HepG2 (cell line): ENCODE measurements around the gene CDK8. TPM values are rescaled to one million over a fixed set of nuclear protein-coding genes. Genes with fewer than 3 reads are reported as not detected.

ENCODE experiments used
- FOXP1 ChIP-seq, 2 experiments: fragments of 450-650 bp in 1 of 2; IDR thresholded peaks; 2 replicates each; pipeline ENCODE4 v1.6.1; 2017 to 2018; ENCODE audit warnings: antibody characterized with exemption in 1 of 2
- HOXA3 ChIP-seq: sonication (generic); formaldehyde crosslinking; IDR thresholded peaks from 2 replicates; pipeline ENCODE4 v1.5.0; 2020; ENCODE audit warnings: missing genetic modification reagents
- KDM4B ChIP-seq: sonication (generic); formaldehyde crosslinking; IDR thresholded peaks from 2 replicates; pipeline ENCODE4 v1.4.0; 2020; ENCODE audit warnings: missing genetic modification reagents
- MXD1 ChIP-seq: sonication (generic); formaldehyde crosslinking; IDR thresholded peaks from 2 replicates; pipeline ENCODE4 v1.4.0; 2020; ENCODE audit warnings: mild to moderate bottlenecking, missing genetic modification reagents
- NFE2 ChIP-seq: sonication (generic); formaldehyde crosslinking; IDR thresholded peaks from 2 replicates; pipeline ENCODE4 v1.4.0; 2020; ENCODE audit warnings: missing genetic modification reagents
- NFRKB ChIP-seq: fragments of 450-650 bp; IDR thresholded peaks from 2 replicates; pipeline ENCODE4 v1.6.1; 2017
- NR0B2 ChIP-seq: sonication (generic); formaldehyde crosslinking; IDR thresholded peaks from 2 replicates; pipeline ENCODE4 v1.4.0; 2020; ENCODE audit warnings: mild to moderate bottlenecking, missing genetic modification reagents
- RARA ChIP-seq: IDR thresholded peaks from 2 replicates; pipeline ENCODE4 v1.6.1; 2016; ENCODE audit warnings: missing genetic modification reagents, missing compliant biosample characterization
- TARDBP ChIP-seq: sonication (generic); formaldehyde crosslinking; IDR thresholded peaks from 2 replicates; pipeline ENCODE4 v1.8.0; 2022; ENCODE audit warnings: mild to moderate bottlenecking, missing genetic modification reagents
- TIGD3 ChIP-seq: sonication (generic); formaldehyde crosslinking; IDR thresholded peaks from 2 replicates; pipeline ENCODE4 v1.5.1; 2020; ENCODE audit warnings: mild to moderate bottlenecking, missing genetic modification reagents, borderline replicate concordance
- WIZ ChIP-seq: sonication (generic); formaldehyde crosslinking; IDR thresholded peaks from 2 replicates; pipeline ENCODE4 v1.5.1; 2020; ENCODE audit warnings: mild to moderate bottlenecking, missing genetic modification reagents
- XBP1 ChIP-seq: sonication (generic); formaldehyde crosslinking; IDR thresholded peaks from 2 replicates; pipeline ENCODE4 v1.5.0; 2020; ENCODE audit warnings: missing genetic modification reagents
- ZBTB39 ChIP-seq: sonication (generic); formaldehyde crosslinking; IDR thresholded peaks from 2 replicates; pipeline ENCODE4 v1.5.0; 2020; ENCODE audit warnings: missing genetic modification reagents
- ZFP36L2 ChIP-seq: sonication (generic); formaldehyde crosslinking; IDR thresholded peaks from 2 replicates; pipeline ENCODE4 v1.4.0; 2020; ENCODE audit warnings: missing genetic modification reagents
- ZHX1 ChIP-seq: sonication (generic); formaldehyde crosslinking; IDR thresholded peaks from 2 replicates; pipeline ENCODE4 v1.8.1; 2022; ENCODE audit warnings: low read depth, mild to moderate bottlenecking, missing genetic modification reagents
- ZNF101 ChIP-seq: sonication (generic); formaldehyde crosslinking; IDR thresholded peaks from 2 replicates; pipeline ENCODE4 v1.4.0; 2020; ENCODE audit warnings: mild to moderate bottlenecking, low read depth, missing genetic modification reagents, borderline replicate concordance
- ZNF251 ChIP-seq: sonication (generic); formaldehyde crosslinking; IDR thresholded peaks from 2 replicates; pipeline ENCODE4 v1.9.0; 2021; ENCODE audit warnings: mild to moderate bottlenecking, missing genetic modification reagents
- ZNF264 ChIP-seq: sonication (generic); formaldehyde crosslinking; IDR thresholded peaks from 2 replicates; pipeline ENCODE4 v1.4.0; 2020; ENCODE audit warnings: missing genetic modification reagents
- ZNF350 ChIP-seq: sonication (generic); formaldehyde crosslinking; IDR thresholded peaks from 2 replicates; pipeline ENCODE4 v1.4.0; 2020; ENCODE audit warnings: mild to moderate bottlenecking, low read depth, missing genetic modification reagents, borderline replicate concordance
- ZNF543 ChIP-seq: sonication (generic); formaldehyde crosslinking; IDR thresholded peaks from 2 replicates; pipeline ENCODE4 v1.4.0; 2020; ENCODE audit warnings: mild to moderate bottlenecking, missing genetic modification reagents
- ZNF615 ChIP-seq: sonication (generic); formaldehyde crosslinking; IDR thresholded peaks from 2 replicates; pipeline ENCODE4 v1.5.0; 2020; ENCODE audit warnings: mild to moderate bottlenecking, missing genetic modification reagents, borderline replicate concordance
- ZSCAN22 ChIP-seq: sonication (generic); formaldehyde crosslinking; IDR thresholded peaks from 2 replicates; pipeline ENCODE4 v1.4.0; 2020; ENCODE audit warnings: mild to moderate bottlenecking, missing genetic modification reagents
- polyA plus RNA-seq, 8 experiments: library from polyadenylated mRNA; depleted of rRNA in 3 of 8; stranded (reverse) in 7 of 8; unstranded in 1 of 8; fragments of >200 nt; fragmentation: Illumina TruSeq in 4 of 8; extraction: Trizol in 4 of 8; gene quantifications; 2 replicates each; pipeline versions ENCODE4 v1.2.1 to v1.2.3, GENCODE V29; 2011 to 2016; ENCODE audit warnings: low read depth in 4 of 8, missing spikeins in 1 of 8, mixed read lengths in 1 of 8; ENCODE audit not compliant: insufficient read depth in 1 of 8
- total RNA-seq, 5 experiments: library from RNA; depleted of rRNA; stranded (reverse); fragments of >200 nt; fragmentation: Illumina TruSeq; extraction: Trizol; gene quantifications; 2 replicates each; pipeline ENCODE4 v1.2.3, GENCODE V29; 2016; ENCODE audit warnings: low read depth in 1 of 5

The CDK8 gene
- total and polyA plus RNA-seq, 2 of the 13 experiments (the other 11 are each of a cell fraction or from before 2014, with no cell fraction given) = 15.8 to 16.4 TPM

- TF ChIP-seq TIGD3 (CRISPR knock-in tag) (no peak), ZNF264 (CRISPR knock-in tag) (peak; percentile 42; the same call in 1 of the 2 replicates), NFRKB (no peak), ZNF251 (CRISPR knock-in tag) (no peak), TARDBP (peak; percentile 74), NR0B2 (CRISPR knock-in tag) (peak; percentile 74), MXD1 (CRISPR knock-in tag) (peak; percentile 93), ZHX1 (CRISPR knock-in tag) (peak; percentile 39; the same call in 1 of the 2 replicates), FOXP1 (IDR thresholded peaks at IDR 0.05) (no peak), FOXP1 (CRISPR knock-in tag; IDR thresholded peaks at IDR 0.05) (no peak), KDM4B (CRISPR knock-in tag) (peak; percentile 84), ZFP36L2 (no peak), ZBTB39 (0 out of 2 replicates have a peak, but pooled peaks have one; percentile 22), ZSCAN22 (CRISPR knock-in tag) (no peak), ZNF543 (CRISPR knock-in tag) (no peak; the same call in none of the 2 replicates), RARA (CRISPR knock-in tag) (0 out of 2 replicates have a peak, but pooled peaks have one; percentile 2), ZNF615 (CRISPR knock-in tag) (no peak), NFE2 (no peak), ZNF101 (no peak), WIZ (CRISPR knock-in tag) (peak; percentile 48; the same call in 1 of the 2 replicates), XBP1 (CRISPR knock-in tag) (no peak), HOXA3 (CRISPR knock-in tag) (peak; percentile 91), ZNF350 (peak; percentile 87)
These were observed 32.0 kb upstream of the CDK8 start, which contains the start of gene RNF6 (continued) for GRCh38 chr13:26221721-26222519.
